Lung (tissue), 12 donors: ENCODE data around the gene DGKD. TPM values are rescaled to one million over a fixed set of nuclear protein-coding genes. Genes with fewer than 3 reads are reported as not detected.

Source experiments
- ATAC-seq: fragments of 200-7000 bp; cut with Tn5 transposase; one replicate; pipeline ENCODE4 v1.9.1; 2020; ENCODE audit warnings: moderate number of reproducible peaks; ENCODE audit not compliant: insufficient read depth, low FRiP score
- DNase-seq, 3 donors: peaks; one replicate each; pipeline ENCODE4 v3.0.0-alpha.2; 2013 to 2017
- H3K27ac ChIP-seq, 2 donors: one replicate each; pipeline ENCODE4 v1.5.1; 2013; ENCODE audit warnings: mild to moderate bottlenecking in 2 of 2, moderate library complexity in 2 of 2, control low read depth in 1 of 2, inconsistent platforms in 1 of 2, low read depth in 1 of 2, low read length in 1 of 2
- H3K27me3 ChIP-seq, 3 donors: one replicate each; pipeline ENCODE4 v1.5.1; 2013; ENCODE audit warnings: low read length in 2 of 3; ENCODE audit not compliant: control insufficient read depth in 3 of 3, insufficient read depth in 3 of 3
- H3K36me3 ChIP-seq, 4 donors: one replicate each; pipeline ENCODE4 v1.5.1; 2013; ENCODE audit warnings: low read length in 4 of 4, mild to moderate bottlenecking in 1 of 4, moderate library complexity in 1 of 4; ENCODE audit not compliant: control insufficient read depth in 4 of 4, insufficient read depth in 4 of 4
- H3K4me1 ChIP-seq, 5 donors: one replicate each; pipeline ENCODE4 v1.5.1; 2013; ENCODE audit warnings: low read length in 5 of 5, mild to moderate bottlenecking in 2 of 5, moderate library complexity in 1 of 5; ENCODE audit not compliant: control insufficient read depth in 5 of 5, insufficient read depth in 5 of 5
- H3K4me3 ChIP-seq: one replicate; pipeline ENCODE4 v1.5.1; 2013; ENCODE audit warnings: mild to moderate bottlenecking, control low read depth, moderate library complexity
- H3K9ac ChIP-seq, 2 donors: one replicate each; pipeline ENCODE4 v1.5.1; 2013; ENCODE audit warnings: low read length in 2 of 2, control low read depth in 1 of 2; ENCODE audit not compliant: insufficient read depth in 1 of 2
- H3K9me3 ChIP-seq, 4 donors: one replicate each; pipeline ENCODE4 v1.5.1; 2013; ENCODE audit warnings: low read length in 3 of 4, mild to moderate bottlenecking in 1 of 4, moderate library complexity in 1 of 4; ENCODE audit not compliant: control insufficient read depth in 4 of 4, insufficient read depth in 3 of 4
- WGBS, 2 donors: extraction: QIAGEN DNeasy Blood & Tissue Kit; methylation state at CpG; one replicate each; pipeline ENCODE4 v1.1.7; 2013; 5-methylcytosine and 5-hydroxymethylcytosine counted together
- polyA plus RNA-seq, 2 donors: library from polyadenylated mRNA; stranded (reverse); fragments of 200-250 nt; gene quantifications; one replicate each; pipeline ENCODE4 v1.2.1, GENCODE V29; 2013
- total RNA-seq, 2 donors: library from RNA; depleted of rRNA in 1 of 2; stranded (reverse); fragments of >200 nt in 1 of 2; gene quantifications; one replicate each; pipeline ENCODE4 v1.2.1, GENCODE V29; 2014 to 2021
- TF ChIP-seq, protein P1 (sequence below): IDR thresholded peaks from 2 replicates; pipeline ENCODE4 v1.5.1; 2012; ENCODE audit warnings: mild to moderate bottlenecking; ENCODE audit errors: control extremely low read depth, extremely low read depth
- donor health status: control.
- donor health status: control.
- donor health status: Bipolar disorder and iron deficiency.
- donor health status: healthy.
- donor health status: DM: yes; HTN: yes; CAD: no.

Gene DGKD
- total and polyA plus RNA-seq, 4 donors = 30.3 to 77.4 (median 44.0) TPM

DNA sequence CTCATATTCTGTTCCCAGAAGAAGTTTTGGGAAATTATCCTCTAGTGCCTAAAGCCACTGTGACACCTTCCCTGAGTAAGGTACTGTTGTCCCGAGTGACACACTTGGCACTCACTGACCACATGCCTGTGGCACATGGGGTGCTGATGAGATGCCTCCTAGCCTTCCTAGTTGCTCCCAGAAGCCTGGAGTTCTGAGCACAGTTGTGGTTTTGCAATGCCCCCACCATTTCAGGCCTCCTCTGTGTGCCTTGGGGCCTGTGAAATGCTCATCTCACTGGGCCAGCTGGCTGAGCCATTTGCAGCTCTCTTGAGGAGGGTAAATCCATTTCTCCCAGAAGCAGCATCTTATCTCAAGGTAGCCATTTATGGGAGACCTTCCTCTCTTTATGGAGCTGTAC is 91.8 kb downstream of the DGKD start:
- H3K4me1 ChIP-seq = peaks cover 0 to 5% (median 0%) of the 10 kb centered on the region in 5 donors
- TF ChIP-seq, protein P1, sequence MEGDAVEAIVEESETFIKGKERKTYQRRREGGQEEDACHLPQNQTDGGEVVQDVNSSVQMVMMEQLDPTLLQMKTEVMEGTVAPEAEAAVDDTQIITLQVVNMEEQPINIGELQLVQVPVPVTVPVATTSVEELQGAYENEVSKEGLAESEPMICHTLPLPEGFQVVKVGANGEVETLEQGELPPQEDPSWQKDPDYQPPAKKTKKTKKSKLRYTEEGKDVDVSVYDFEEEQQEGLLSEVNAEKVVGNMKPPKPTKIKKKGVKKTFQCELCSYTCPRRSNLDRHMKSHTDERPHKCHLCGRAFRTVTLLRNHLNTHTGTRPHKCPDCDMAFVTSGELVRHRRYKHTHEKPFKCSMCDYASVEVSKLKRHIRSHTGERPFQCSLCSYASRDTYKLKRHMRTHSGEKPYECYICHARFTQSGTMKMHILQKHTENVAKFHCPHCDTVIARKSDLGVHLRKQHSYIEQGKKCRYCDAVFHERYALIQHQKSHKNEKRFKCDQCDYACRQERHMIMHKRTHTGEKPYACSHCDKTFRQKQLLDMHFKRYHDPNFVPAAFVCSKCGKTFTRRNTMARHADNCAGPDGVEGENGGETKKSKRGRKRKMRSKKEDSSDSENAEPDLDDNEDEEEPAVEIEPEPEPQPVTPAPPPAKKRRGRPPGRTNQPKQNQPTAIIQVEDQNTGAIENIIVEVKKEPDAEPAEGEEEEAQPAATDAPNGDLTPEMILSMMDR = no peak
- DNase-seq = no peak
- no peak overlapping the region for H3K9ac ChIP-seq
- no peak overlapping the region for H3K4me3 ChIP-seq
- ATAC-seq = no peak
- 95 to 97% methylated on average over 1 of the region's 1 CpG for WGBS, 2 donors
- peaks cover 9 to 64% (median 24%) of the 10 kb centered on the region in 4 donors for H3K36me3 ChIP-seq
- no peak overlapping the region for H3K27ac ChIP-seq
- H3K27me3 ChIP-seq = no peaks in the 10 kb centered on the region
- H3K9me3 ChIP-seq = no peaks in the 10 kb centered on the region

DNA sequence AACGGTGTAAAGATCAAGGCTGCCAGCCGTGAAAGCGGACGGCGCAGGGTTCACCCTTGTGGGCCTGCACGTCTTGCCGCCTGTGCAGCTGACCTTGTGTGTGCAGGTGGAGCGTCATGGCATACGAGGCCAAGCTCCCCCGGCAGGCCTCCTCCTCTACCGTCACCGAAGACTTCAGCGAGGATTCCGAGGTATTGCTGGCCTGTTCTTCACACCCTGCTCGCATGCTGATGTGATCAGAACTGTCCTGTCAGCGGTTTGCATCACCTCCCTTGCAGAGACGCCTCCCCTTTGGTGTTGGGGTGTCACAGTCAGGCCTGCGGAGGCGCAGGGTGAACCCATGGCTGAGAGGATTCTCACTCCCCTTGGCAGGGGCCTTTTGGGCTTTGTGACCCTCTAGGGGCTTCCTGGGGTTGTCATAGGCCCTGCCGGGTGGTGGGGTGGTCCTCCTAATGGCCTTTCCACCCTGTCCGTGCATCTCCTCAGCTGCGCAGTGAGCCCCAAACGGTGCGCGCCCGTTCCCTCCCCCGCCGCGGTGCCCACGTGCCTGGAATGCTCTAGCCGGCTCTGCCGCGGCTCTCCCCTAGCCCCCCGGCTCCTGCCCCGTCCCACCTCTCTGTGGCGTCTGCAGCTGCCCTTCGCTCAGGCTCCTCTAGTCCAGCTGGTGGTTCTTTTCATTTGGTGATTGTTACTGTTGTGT is 92.5 kb downstream of the DGKD start:
- Histone ChIP-seq H3K4me1 (peaks cover 0 to 5% (median 0%) of the 10 kb centered on the region in 5 donors), H3K9me3 (no peaks in the 10 kb centered on the region), H3K9ac (no peak overlapping the region), H3K36me3 (peaks cover 15 to 63% (median 27%) of the 10 kb centered on the region in 4 donors), H3K4me3 (no peak overlapping the region), H3K27me3 (no peaks in the 10 kb centered on the region), H3K27ac (no peak overlapping the region)
- TF ChIP-seq, protein P1 = no peak
- WGBS, 2 donors = 96 to 97% methylated on average over 37 of the region's 37 CpGs
- ATAC-seq (no peak), DNase-seq (no peak)

DNA sequence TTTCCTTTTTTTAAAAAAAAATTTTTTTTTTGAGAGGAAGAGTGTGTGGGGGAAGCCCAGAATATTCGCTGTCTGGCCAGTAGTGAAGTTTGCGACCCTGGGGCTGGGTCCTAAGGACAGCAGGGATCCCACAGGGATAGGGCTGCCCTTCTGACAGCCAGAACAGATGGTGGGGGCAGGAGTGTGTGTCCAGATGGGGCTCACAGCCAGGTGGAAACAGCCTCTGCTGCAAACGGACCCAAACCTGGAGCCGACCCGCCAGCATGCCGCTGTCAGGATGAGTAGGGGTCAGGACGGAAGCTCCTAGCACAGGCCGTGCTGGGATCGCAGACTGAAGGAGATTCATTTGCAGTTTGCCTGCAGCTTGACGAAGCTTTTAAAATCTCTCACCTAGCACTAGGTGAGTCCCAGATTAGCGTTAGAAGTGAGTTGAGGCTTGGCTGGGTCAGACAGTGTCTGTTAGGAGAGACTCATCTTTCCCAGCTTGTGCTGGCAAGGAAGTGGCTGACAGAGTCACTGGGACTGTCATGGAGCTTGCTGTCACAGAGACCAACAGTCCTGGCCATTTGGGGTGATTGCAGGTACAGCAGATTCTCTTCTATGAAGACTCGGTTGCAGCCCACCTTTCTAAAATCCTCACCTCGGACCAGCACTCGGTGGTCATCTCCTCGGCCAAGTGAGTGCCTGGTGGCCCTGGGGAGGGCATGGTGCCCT is 93.4 kb downstream of the DGKD start:
- Histone ChIP-seq H3K27ac (no peak overlapping the region), H3K36me3 (peaks cover 21 to 71% (median 32%) of the 10 kb centered on the region in 4 donors), H3K4me3 (no peak overlapping the region), H3K9me3 (no peaks in the 10 kb centered on the region), H3K27me3 (no peaks in the 10 kb centered on the region), H3K4me1 (peaks cover 0 to 5% (median 0%) of the 10 kb centered on the region in 5 donors), H3K9ac (no peak overlapping the region)
- ATAC-seq (no peak), DNase-seq (no peak)
- TF ChIP-seq, protein P1 = no peak
- WGBS, 2 donors = 92 to 98% methylated on average over 15 of the region's 15 CpGs
